ENCODE data around the gene DDR1. TPM values are rescaled to one million over a fixed set of nuclear protein-coding genes. Genes with fewer than 3 reads are reported as not detected.
"Not testable (repeated sequence)": the region's sequence is repeated elsewhere in the genome, so short reads cannot be mapped to it uniquely, and the experiment has no call there.

DDR1 gene
- total RNA-seq, 1 experiment from 2014 or later = 115 TPM

DNA sequence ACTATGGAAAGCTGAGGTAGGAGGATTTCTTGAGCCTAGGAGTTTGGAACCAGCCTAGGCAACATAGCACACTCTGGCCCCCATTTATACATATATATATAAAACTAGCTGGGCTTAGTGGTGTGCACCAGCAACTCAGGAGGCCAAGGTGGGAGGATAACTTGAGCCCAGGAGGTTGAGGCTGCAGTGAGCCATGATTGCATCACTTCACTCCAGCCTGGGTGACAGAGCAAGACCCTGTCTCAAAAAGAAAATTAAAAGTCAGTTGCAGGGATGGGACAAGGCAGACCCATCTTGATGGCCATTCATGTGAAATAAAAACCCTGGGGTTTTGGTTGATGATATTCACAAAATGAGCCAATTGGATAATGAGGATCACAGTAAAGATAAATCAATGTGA lies 17.1 kb downstream of the DDR1 start:
- Histone ChIP-seq H3K4me3 (ENCODE audit: low read depth, low read length) (no peak overlapping the region), H3K4me1 (no peaks in the 10 kb centered on the region), H3K9me3 (no peaks in the 10 kb centered on the region), H3K36me3 (ENCODE audit: control insufficient read depth, insufficient read depth, low read length) (peaks cover under 1% of the 10 kb centered on the region; the same call in 1 of the 2 replicates), H3K27me3 (replicated peaks; ENCODE audit: control insufficient read depth, insufficient read depth, low read length) (no peaks in the 10 kb centered on the region)
- no peak for DNase-seq
- peaks cover 9% of the 10 kb centered on the region for H3K4me1 Mint-ChIP-seq (ENCODE audit: low read depth, unreplicated experiment)
- ChIA-PET CTCF (no interaction called here), POLR2A (interaction anchor here (1.0 kb wide), 1 partner anchor 58 kb away, joined by 6 read pairs; no protein-coding TSS in a partner anchor)
- no peak overlapping the region for H3K4me3 Mint-ChIP-seq (ENCODE audit: unreplicated experiment)
- no peak for TF ChIP-seq CTCF (IDR thresholded peaks at IDR 0.05; ENCODE audit: insufficient read depth in 1 of 2, low read depth in 1 of 2, low read length in 1 of 2, severe bottlenecking in 1 of 2, unreplicated experiment in 1 of 2)
- no TSS peak for BruUV-seq (replicated peaks)
- H3K36me3 Mint-ChIP-seq (ENCODE audit: insufficient read depth, unreplicated experiment) = peaks cover 15% of the 10 kb centered on the region
- H3K27ac Mint-ChIP-seq (ENCODE audit: unreplicated experiment) = no peak overlapping the region
- intact Hi-C loops (cut with micrococcal nuclease; ENCODE audit: unreplicated experiment) = no loop called here
- no peaks in the 10 kb centered on the region for H3K9me3 Mint-ChIP-seq (ENCODE audit: unreplicated experiment)
- no peaks in the 10 kb centered on the region for H3K27me3 Mint-ChIP-seq (ENCODE audit: insufficient read depth, unreplicated experiment)

GRCh38 chr6:30902196-30902595 lies 17.9 kb downstream of the DDR1 start:
- H3K9me3 Mint-ChIP-seq (ENCODE audit: unreplicated experiment); H3K4me3 Mint-ChIP-seq (ENCODE audit: unreplicated experiment); H3K36me3 ChIP-seq (ENCODE audit: control insufficient read depth, insufficient read depth, low read length); H3K4me1 ChIP-seq; H3K9me3 ChIP-seq; H3K27ac Mint-ChIP-seq (ENCODE audit: unreplicated experiment); H3K4me3 ChIP-seq (ENCODE audit: low read depth, low read length); DNase-seq; H3K4me1 Mint-ChIP-seq (ENCODE audit: low read depth, unreplicated experiment); BruUV-seq (replicated peaks); H3K27me3 Mint-ChIP-seq (ENCODE audit: insufficient read depth, unreplicated experiment); H3K27me3 ChIP-seq (replicated peaks; ENCODE audit: control insufficient read depth, insufficient read depth, low read length); intact Hi-C loops (cut with micrococcal nuclease; ENCODE audit: unreplicated experiment): not testable (repeated sequence)
- ChIA-PET POLR2A (interaction anchor here (0.6 to 1.0 kb wide), 2 partner anchors 11 to 58 kb away, joined by 3 to 6 read pairs; no protein-coding TSS in a partner anchor), CTCF (interaction anchor here (0.6 kb wide), 1 partner anchor 178 kb away, joined by 3 read pairs; no protein-coding TSS in a partner anchor)
- peaks cover 15% of the 10 kb centered on the region for H3K36me3 Mint-ChIP-seq (ENCODE audit: insufficient read depth, unreplicated experiment)

GRCh38 chr6:30902709-30903108 lies 18.4 kb downstream of the DDR1 start:
- intact Hi-C loops (cut with micrococcal nuclease; ENCODE audit: unreplicated experiment) = no loop called here
- no peak for DNase-seq
- Mint-ChIP-seq H3K4me3 (ENCODE audit: unreplicated experiment) (no peak overlapping the region), H3K4me1 (ENCODE audit: low read depth, unreplicated experiment) (peaks cover 9% of the 10 kb centered on the region), H3K36me3 (ENCODE audit: insufficient read depth, unreplicated experiment) (peaks cover 15% of the 10 kb centered on the region), H3K9me3 (ENCODE audit: unreplicated experiment) (no peaks in the 10 kb centered on the region), H3K27me3 (ENCODE audit: insufficient read depth, unreplicated experiment) (no peaks in the 10 kb centered on the region), H3K27ac (ENCODE audit: unreplicated experiment) (no peak overlapping the region)
- TF ChIP-seq CTCF (IDR thresholded peaks at IDR 0.05; ENCODE audit: insufficient read depth in 1 of 2, low read depth in 1 of 2, low read length in 1 of 2, severe bottlenecking in 1 of 2, unreplicated experiment in 1 of 2) = no peak
- Histone ChIP-seq H3K27me3 (replicated peaks; ENCODE audit: control insufficient read depth, insufficient read depth, low read length) (no peaks in the 10 kb centered on the region), H3K4me3 (ENCODE audit: low read depth, low read length) (no peak overlapping the region), H3K4me1 (peaks cover 4% of the 10 kb centered on the region; the same call in 1 of the 2 replicates), H3K36me3 (ENCODE audit: control insufficient read depth, insufficient read depth, low read length) (no peaks in the 10 kb centered on the region; the same call in 1 of the 2 replicates), H3K9me3 (no peaks in the 10 kb centered on the region)
- BruUV-seq (replicated peaks) = no TSS peak
- ChIA-PET POLR2A (no interaction called here), CTCF (interaction anchor here (0.6 kb wide), 1 partner anchor 62 kb away, joined by 4 read pairs; no protein-coding TSS in a partner anchor)

All from Caco-2 (cell line).